Measurements from ENCODE around the gene TMPRSS6. TPM values are rescaled to one million over a fixed set of nuclear protein-coding genes. Genes with fewer than 3 reads are reported as not detected.
A peak's percentile ranks its signal among the peaks of the same experiment; 100 is the strongest.

The TMPRSS6 gene
- total and polyA plus RNA-seq, 2 of the 13 experiments (the other 11 are each of a cell fraction or from before 2014, with no cell fraction given), result 4.2 to 4.8 TPM

- WGBS (ENCODE audit: low lambda C conversion rate), result 100% methylated on average over 1 of the region's 6 CpGs
- H3K9ac ChIP-seq (ENCODE audit: insufficient read depth, low read depth, low read length), result no peak overlapping the region
- H3K79me2 ChIP-seq (ENCODE audit: insufficient read depth, low read length), result no peaks in the 10 kb centered on the region
- TF ChIP-seq NR2F6 (IDR thresholded peaks at IDR 0.05) (no peak), NR2F6 (CRISPR knock-in tag; IDR thresholded peaks at IDR 0.05) (0 out of 2 replicates have a peak, but pooled peaks have one; percentile 11), ZNF263 (CRISPR knock-in tag; IDR thresholded peaks at IDR 0.05) (peak; percentile 54; the same call in 1 of the 2 replicates), CEBPG (CRISPR knock-in tag; IDR thresholded peaks at IDR 0.05) (no peak)
- H3K36me3 ChIP-seq (replicated peaks in 1 of 2; ENCODE audit: control insufficient read depth in 1 of 2, insufficient read depth in 2 of 2, low read length in 2 of 2), result no peaks in the 10 kb centered on the region
- H3K4me3 ChIP-seq (replicated peaks in 1 of 3; ENCODE audit: insufficient read depth in 1 of 3, low read depth in 2 of 3, low read length in 3 of 3), result no peak overlapping the region
- no peak for DNase-seq (ENCODE audit: low spot score)
- FAIRE-seq, result no peak
- CTCF ChIA-PET (ENCODE audit: low intra/inter-chr PET ratio, low total read pairs), result no interaction called here
- no peak overlapping the region for H3K27ac ChIP-seq (ENCODE audit: extremely low read length, insufficient read depth, low read length)
- BruUV-seq (replicated peaks), result no TSS peak
- H3K4me2 ChIP-seq (ENCODE audit: low read depth, low read length), result no peak overlapping the region
- H3K27me3 ChIP-seq (ENCODE audit: control insufficient read depth in 1 of 2, insufficient read depth in 2 of 2, low read length in 2 of 2), result no peaks in the 10 kb centered on the region
- H3K4me1 ChIP-seq (ENCODE audit: insufficient read depth, low read length), result peaks cover 12% of the 10 kb centered on the region
- no peaks in the 10 kb centered on the region for H3K9me3 ChIP-seq (ENCODE audit: low read length)
- intact Hi-C loops (cut with micrococcal nuclease; ENCODE audit: unreplicated experiment) (no loop called here), in situ Hi-C loops (cut with HindIII; ENCODE audit: extremely low pct_ligation_motif_present, low pct_unique_long_range_greater_than_20kb) (no loop called here)
- ATAC-seq, result no peak
- H2AFZ ChIP-seq (ENCODE audit: low read length), result no peak overlapping the region
- POLR2A ChIA-PET, result no interaction called here
- H4K20me1 ChIP-seq (ENCODE audit: insufficient read depth, low read length), result no peaks in the 10 kb centered on the region
Measured at GRCh38 chr22:37088108-37088605, 21.4 kb downstream of the TMPRSS6 start.

GRCh38 chr22:37086184-37086583 lies 23.3 kb downstream of the TMPRSS6 start:
- CTCF ChIA-PET (ENCODE audit: low intra/inter-chr PET ratio, low total read pairs), result no interaction called here

More at GRCh38 chr22:37086184-37086583, 23.3 kb downstream of the TMPRSS6 start:
- H3K9ac ChIP-seq (ENCODE audit: insufficient read depth, low read depth, low read length), result no peak overlapping the region
- H3K4me3 ChIP-seq (replicated peaks in 1 of 3; ENCODE audit: insufficient read depth in 1 of 3, low read depth in 2 of 3, low read length in 3 of 3), result no peak overlapping the region
- H3K79me2 ChIP-seq (ENCODE audit: insufficient read depth, low read length), result no peaks in the 10 kb centered on the region
- ATAC-seq (no peak), DNase-seq (ENCODE audit: low spot score) (no peak), FAIRE-seq (no peak)
- intact Hi-C loops (cut with micrococcal nuclease; ENCODE audit: unreplicated experiment), result no loop called here
- no TSS peak for BruUV-seq (replicated peaks)
- no peak overlapping the region for H2AFZ ChIP-seq (ENCODE audit: low read length)
- WGBS (ENCODE audit: low lambda C conversion rate), result 83% methylated on average over 14 of the region's 15 CpGs
- H3K36me3 ChIP-seq (replicated peaks in 1 of 2; ENCODE audit: control insufficient read depth in 1 of 2, insufficient read depth in 2 of 2, low read length in 2 of 2), result no peaks in the 10 kb centered on the region
- peaks cover 12% of the 10 kb centered on the region for H3K4me1 ChIP-seq (ENCODE audit: insufficient read depth, low read length)
- POLR2A ChIA-PET, result no interaction called here
- no peak overlapping the region for H3K27ac ChIP-seq (ENCODE audit: extremely low read length, insufficient read depth, low read length)
- in situ Hi-C loops (cut with HindIII; ENCODE audit: extremely low pct_ligation_motif_present, low pct_unique_long_range_greater_than_20kb), result no loop called here
- no peak overlapping the region for H3K4me2 ChIP-seq (ENCODE audit: low read depth, low read length)
- no peak for TF ChIP-seq JUN (CRISPR knock-in tag; IDR thresholded peaks at IDR 0.05)
- no peak for TF ChIP-seq MLLT10 (CRISPR knock-in tag; IDR thresholded peaks at IDR 0.05)
- TF ChIP-seq JARID2 (CRISPR knock-in tag; IDR thresholded peaks at IDR 0.05; ENCODE audit: insufficient replicate concordance), result no peak
- no peak for TF ChIP-seq SP1 (IDR thresholded peaks at IDR 0.05)
- no peak for TF ChIP-seq SP1 (CRISPR knock-in tag; IDR thresholded peaks at IDR 0.05)
- TF ChIP-seq ZBTB8A (CRISPR knock-in tag; IDR thresholded peaks at IDR 0.05; ENCODE audit: borderline replicate concordance, low read depth), result no peak
- no peak for TF ChIP-seq ZNF382 (CRISPR knock-in tag; IDR thresholded peaks at IDR 0.05; ENCODE audit: borderline replicate concordance)
- TF ChIP-seq ETV5 (CRISPR knock-in tag; IDR thresholded peaks at IDR 0.05; ENCODE audit: borderline replicate concordance), result no peak
- no peak for TF ChIP-seq ISX (CRISPR knock-in tag; conservative IDR thresholded peaks at IDR 0.05)
- no peaks in the 10 kb centered on the region for H4K20me1 ChIP-seq (ENCODE audit: insufficient read depth, low read length)
- H3K9me3 ChIP-seq (ENCODE audit: low read length), result no peaks in the 10 kb centered on the region
- H3K27me3 ChIP-seq (ENCODE audit: control insufficient read depth in 1 of 2, insufficient read depth in 2 of 2, low read length in 2 of 2), result no peaks in the 10 kb centered on the region
